D721Med (cell line): ENCODE data around the gene MOXD1.
A peak's percentile ranks its signal among the peaks of the same experiment; 100 is the strongest.

ENCODE experiments used
- DNase-seq: peaks from one replicate; pipeline ENCODE4 v3.0.0; 2011; ENCODE audit warnings: low spot score; ENCODE audit not compliant: insufficient read length
- FAIRE-seq: peaks from 2 replicates; lab custom pipeline; 2011; peaks lifted over from hg19 to GRCh38; lab: Jason Lieb, UNC
- TF ChIP-seq, protein P1 (sequence below): IDR thresholded peaks from 2 replicates; pipeline ENCODE4 v1.5.1; 2012; ENCODE audit warnings: mild to moderate bottlenecking, control low read depth; ENCODE audit not compliant: insufficient read depth; ENCODE audit errors: missing control alignments

The MOXD1 gene

GRCh38 chr6:132268209-132268608, 133.1 kb downstream of the MOXD1 start:
- TF ChIP-seq, protein P1, sequence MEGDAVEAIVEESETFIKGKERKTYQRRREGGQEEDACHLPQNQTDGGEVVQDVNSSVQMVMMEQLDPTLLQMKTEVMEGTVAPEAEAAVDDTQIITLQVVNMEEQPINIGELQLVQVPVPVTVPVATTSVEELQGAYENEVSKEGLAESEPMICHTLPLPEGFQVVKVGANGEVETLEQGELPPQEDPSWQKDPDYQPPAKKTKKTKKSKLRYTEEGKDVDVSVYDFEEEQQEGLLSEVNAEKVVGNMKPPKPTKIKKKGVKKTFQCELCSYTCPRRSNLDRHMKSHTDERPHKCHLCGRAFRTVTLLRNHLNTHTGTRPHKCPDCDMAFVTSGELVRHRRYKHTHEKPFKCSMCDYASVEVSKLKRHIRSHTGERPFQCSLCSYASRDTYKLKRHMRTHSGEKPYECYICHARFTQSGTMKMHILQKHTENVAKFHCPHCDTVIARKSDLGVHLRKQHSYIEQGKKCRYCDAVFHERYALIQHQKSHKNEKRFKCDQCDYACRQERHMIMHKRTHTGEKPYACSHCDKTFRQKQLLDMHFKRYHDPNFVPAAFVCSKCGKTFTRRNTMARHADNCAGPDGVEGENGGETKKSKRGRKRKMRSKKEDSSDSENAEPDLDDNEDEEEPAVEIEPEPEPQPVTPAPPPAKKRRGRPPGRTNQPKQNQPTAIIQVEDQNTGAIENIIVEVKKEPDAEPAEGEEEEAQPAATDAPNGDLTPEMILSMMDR, result no peak
- FAIRE-seq, result no peak

DNA sequence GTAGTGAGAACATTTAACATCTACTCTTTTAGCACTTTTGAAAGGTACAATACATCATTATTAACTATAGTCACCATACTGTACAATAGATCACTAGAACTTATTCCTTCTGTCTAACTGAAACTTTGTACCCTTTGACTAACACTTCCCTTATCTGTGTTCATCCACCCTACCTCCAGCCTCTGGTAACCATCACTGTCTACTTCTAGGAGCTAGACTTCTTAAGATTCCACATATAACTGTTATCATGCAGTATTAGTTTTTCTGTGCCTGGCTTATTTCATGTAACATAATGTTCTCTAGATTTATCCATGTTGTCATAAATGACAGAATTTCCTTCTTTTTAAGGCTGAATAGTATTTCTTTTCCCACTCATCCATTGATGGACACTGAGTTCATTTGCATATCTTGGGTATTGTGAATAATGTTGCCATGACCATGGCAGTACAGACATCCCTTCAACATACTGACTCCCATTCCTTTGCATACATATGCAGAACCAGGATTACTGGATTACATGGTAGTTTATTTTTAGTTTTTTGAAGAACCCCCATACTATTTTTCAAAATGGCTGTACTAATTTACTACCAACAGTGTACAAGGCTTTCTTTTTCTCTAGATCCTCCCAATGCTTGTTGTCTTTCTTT, 135.7 kb downstream of the MOXD1 start:
- TF ChIP-seq, protein P1, result no peak
- FAIRE-seq, result no peak
- DNase-seq, result no peak

More at GRCh38 chr6:132268209-132268608, 133.1 kb downstream of the MOXD1 start:
- no peak for DNase-seq

- no peak for FAIRE-seq
Observed at GRCh38 chr6:132264021-132264500, 137.2 kb downstream of the MOXD1 start.

DNA sequence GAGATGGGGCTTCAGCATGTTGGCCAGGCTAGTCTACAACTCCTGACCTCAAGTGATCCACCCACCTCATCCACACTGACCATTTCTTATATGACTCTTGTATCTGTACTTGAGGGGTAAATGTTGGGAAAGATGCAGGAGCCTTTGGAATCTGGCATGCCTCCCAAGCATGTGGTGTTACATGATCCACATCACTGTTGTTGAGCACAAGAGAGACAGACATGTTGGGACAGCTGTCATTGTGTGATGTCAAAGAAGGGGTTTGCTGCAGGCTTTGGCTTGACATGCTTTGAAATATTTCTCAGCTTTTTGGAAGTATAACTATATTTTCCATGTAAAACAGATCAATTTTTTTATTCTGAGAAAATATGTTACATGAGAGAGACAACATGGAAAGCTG, 139.9 kb downstream of the MOXD1 start:
- no peak for FAIRE-seq
- no peak for DNase-seq
- TF ChIP-seq, protein P1, result no peak

More at GRCh38 chr6:132264021-132264500, 137.2 kb downstream of the MOXD1 start:
- no peak for DNase-seq
- TF ChIP-seq, protein P1, result no peak

DNA sequence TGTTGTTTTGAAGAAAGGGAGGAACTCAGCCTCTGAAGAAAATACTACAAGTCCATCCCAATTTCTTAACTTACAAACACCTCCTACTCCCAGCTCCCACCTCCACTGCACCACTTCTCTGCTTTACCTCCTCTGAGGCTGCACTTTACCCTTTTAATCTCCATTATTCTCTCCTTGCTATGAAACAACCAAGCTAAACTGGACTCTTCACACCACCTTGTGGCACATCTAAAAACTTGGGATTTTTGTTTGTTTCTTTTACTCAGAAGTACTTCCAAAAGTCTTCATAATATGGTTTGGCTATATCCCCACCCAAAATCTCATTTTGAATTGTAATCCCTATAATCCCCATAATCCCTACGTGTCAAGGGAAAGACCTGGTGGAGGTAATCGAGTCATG, 142.2 kb downstream of the MOXD1 start:
- FAIRE-seq (no peak), DNase-seq (no peak)
- TF ChIP-seq, protein P1, result peak; percentile 22

- DNase-seq, result no peak
- FAIRE-seq, result no peak
Observed at GRCh38 chr6:132257561-132257960, 143.7 kb downstream of the MOXD1 start.

GRCh38 chr6:132256457-132256856, 144.8 kb downstream of the MOXD1 start:
- TF ChIP-seq, protein P1, result no peak
- DNase-seq (no peak), FAIRE-seq (no peak)

More at GRCh38 chr6:132257561-132257960, 143.7 kb downstream of the MOXD1 start:
- TF ChIP-seq, protein P1, result no peak
